RPMI7951 (cell line): Measurements from ENCODE around the gene DNM1. TPM values are rescaled to one million over a fixed set of nuclear protein-coding genes. Genes with fewer than 3 reads are reported as not detected.
A peak's percentile ranks its signal among the peaks of the same experiment; 100 is the strongest.

Experiments
- DNase-seq: peaks from one replicate; pipeline ENCODE4 v3.0.0-alpha.2; 2012; ENCODE audit warnings: low read depth
- total RNA-seq: library from RNA; depleted of rRNA; stranded (reverse); fragments of >200 nt; shearing (Covaris generic); gene quantifications from 2 replicates; pipeline ENCODE4 v1.2.3, GENCODE V29; 2014

The DNM1 gene
- total RNA-seq, 1 experiment from 2014 or later, result 16.1 TPM

DNA sequence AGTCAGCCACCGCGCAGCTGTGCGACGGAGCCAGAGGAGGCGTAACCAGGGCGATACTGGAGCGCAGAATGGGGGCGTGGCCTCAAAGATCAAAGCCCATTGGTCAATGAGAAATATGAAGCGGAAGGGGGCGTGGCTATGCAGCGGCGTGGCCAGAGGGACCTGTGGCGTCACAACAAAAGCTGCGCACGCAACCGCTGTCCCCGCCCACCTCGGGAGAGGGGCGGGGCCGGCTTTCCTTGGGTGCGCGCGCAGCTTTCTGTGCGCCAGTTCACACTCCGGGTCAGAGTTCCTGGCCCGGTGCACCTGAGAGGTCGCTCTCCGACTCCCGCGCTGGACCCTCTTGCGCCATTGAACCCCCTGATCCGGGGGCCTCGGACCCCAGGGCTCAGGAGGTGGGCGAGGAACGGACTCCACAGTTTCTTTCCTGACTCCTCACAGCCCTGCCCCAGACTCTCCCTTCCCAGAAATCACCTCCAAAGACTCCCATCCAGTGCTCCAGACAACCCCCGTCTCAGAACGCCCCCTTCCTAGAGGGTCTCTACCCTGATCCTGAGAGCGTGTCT, 72.9 kb downstream of the DNM1 start, which contains the start of gene SWI5:
SWI5 (plus strand) TSS at position 269 of the 566 bp plus-strand sequence.
- peak; percentile 96 for DNase-seq

DNA sequence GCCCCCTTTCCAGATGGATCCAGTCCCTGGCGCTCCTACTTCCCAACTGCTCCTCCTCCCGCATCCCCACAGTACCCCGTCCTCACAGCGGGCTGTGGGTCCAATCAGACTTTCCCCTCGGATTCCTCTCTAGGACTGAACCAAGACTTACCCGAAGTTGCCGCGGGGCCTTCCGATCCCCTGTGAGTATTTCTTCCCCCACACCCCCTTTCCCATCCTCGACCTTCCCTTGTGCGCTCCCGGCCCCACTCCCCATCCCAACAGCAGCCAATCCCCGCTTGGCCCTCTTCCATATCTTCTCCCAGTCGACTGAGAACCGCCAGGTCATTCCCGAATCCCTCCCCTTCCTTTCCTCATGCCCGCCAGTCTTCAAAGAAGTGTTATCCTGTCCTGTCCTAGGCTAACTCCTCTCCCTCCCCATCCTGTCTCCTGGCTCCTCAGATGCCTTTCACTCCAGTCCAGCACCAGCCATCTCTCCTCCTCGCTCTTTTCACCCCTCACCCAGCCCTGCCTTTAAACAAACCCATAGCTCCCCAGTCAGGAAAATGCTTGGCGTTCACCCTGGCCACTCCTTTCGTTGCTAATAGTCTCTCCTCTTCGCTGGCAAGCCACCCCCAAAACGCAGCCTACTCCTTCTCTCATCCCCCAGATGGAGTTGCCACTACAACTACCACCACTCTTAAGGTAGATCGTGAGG, 73.5 kb downstream of the DNM1 start:
- peak; percentile 31 for DNase-seq

DNA sequence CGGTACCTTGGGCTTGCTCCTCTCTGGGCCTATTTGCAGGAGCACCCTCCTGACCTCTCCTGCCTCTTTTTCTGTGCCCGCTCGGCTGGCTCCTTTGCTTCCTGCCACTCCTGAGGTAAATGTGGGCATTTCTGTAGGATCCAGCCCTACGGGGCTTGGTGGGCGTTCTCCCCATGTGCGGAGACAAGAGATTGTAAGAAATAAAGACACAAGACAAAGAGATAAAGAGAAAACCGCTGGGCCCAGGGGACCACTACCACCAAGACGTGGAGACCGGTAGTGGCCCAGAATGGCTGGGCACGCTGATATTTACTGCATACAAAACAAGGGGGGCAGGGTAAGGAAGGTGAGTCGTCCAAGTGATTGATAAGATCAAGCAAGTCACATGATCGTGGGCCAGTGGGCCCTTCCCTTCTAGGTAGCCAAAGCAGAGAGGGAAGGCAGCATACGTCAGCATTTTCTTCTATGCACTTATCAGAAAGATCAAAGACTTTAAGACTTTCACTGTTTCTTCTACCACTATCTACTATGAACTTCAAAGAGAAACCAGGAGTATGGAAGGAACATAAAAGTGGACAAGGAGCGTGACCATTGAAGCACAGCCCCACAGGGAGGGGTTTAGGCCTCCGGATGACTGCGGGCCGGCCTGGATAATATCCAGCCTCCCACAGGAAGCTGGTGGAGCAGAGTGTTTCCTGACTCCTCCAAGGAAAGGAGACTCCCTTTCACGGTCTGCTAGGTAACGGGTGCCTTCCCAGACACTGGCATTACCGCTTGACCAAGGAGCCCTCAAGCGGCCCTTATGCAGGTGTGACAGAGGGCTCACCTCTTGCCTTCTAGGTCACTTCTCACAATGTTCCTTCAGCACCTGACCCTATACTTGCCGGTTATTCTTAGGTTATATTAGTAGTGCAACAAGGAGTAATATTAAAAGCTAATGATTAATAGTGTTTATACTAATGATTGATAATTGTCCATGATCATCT, 76.2 kb downstream of the DNM1 start:
- DNase-seq, result peak; percentile 61

DNA sequence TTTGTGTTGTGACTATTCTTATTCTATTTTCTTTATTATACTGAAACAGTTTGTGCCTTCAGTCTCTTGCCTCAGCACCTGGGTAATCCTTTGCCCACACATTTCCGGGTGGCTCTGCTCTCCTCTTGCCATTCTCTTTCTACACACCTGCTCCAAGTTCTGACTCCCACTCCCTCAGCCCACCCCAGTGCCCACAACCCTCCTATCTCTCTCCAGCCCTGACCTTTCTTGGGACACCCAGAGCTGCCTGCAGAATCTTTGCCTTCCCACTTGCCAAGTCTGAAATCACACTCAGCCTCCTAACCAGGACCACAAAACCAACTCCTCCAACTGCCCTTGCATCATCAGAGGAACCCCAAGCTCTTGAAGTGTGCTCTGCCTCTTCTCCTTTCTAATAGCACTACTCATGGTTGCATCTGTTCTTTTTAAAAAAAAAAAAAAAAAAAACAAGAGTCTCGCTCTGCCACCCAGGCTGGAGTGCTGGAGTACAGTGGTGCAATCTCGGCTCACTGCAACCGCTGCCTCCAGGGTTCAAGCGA, 77.0 kb downstream of the DNM1 start:
- DNase-seq, result no peak

DNA sequence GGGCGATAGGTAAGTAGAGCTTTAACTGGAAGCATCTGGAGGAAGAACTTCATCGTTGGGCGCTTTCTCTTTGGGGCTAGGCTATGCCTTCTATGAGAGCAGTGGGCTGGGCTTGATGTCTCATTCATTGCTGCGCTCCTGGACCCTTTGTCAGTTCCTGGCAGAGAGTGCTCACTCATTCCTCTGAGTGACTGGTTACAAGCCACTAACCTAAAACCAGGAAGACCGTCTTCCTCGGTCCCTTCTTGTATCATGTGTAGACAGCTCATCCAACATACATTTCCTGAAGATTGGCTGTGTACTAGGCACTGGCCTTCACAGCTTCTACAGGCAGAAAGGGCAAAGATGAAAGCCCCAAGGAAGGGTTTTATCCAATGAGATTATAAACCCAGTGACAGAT, 79.3 kb downstream of the DNM1 start:
- no peak for DNase-seq

DNA sequence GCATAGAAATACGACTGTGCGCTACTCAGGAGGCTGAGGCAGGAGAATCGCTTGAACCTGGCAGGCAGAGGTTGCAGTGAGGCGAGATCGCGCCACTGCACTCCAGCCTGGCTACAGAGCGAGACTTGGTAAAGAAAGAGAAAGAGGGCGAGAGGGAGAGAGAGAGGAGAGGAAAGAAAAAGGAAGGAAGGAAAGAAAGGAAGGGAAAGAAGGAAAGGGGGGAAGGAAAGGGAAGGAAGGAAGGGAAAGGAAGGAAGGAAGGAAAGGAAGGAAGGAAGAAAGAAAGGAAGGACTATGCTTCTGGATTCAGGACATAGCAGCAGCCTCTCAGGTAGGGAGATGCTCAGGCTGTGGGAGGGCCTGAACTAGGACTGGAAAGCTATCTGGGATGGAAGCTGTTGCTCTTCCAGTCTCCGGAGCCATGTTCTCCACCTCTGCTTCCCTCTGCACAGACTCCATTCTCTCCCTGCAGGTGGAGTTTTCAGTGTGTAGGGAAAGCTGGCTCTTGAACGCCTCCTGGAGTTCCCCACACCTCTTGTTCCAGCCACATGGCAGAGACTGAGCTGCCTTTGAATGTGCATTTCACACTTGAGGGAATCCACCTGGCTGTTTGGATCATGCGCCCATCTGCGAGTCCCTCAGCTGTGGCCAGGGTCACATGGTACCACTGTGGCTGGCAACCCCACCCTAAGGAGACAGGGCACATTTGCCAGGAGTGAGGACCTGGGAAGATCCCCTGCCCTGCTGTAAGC, 82.0 kb downstream of the DNM1 start:
- no peak for DNase-seq

DNA sequence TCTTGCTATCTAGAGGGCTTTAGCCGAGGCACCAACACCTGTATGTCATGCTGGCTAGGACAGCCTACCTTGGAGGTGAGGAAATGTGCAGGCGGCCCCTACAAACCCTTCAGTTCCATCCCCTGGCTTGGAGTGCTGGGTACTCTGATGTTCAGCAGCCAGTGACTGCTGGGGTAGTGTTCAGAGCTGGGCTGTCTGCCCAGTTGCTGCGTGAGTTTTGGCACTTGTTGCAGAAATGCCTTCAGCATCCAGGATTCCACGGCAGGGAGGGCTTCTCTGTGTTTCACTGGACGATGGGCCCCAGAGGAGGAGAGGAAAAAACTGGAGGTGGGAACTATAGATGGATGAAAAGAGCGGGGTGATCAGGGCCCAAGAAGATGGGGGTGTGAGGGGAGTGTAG, 83.3 kb downstream of the DNM1 start:
- no peak for DNase-seq

DNA sequence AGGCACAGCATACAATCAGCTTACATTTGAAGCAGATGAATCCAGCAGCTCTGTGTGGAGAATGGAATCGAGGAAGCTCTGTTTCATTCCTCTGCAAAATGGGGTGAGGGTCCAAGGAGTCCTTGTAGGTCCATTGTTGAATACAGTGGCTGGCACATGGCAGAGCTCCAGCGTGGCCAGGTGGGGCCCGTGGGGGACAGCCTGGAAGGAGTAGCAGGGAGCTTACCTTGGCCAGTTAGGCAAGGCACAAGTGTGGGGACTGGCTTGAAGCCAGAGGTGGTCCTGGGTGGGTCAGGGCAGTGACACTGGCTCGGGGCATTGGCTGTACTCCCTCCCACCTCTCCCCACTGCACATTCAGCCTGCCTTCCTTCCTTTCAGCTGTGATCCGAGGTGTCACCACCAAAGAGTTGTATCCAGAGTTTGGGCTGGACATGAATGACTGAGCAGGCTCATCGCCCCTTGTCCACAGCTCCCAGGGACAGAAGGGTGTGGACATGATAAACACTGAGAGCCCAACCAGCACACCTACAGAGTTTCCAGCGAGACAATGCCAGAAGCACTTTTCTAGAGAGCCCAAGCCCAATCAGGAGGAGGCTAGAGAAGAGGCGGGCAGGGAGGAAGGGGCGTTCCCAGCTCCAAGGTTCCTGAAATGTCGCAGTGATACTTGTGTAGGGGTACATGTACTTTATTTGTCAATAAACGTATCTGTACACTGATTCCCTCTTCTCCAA, 85.3 kb downstream of the DNM1 start:
- DNase-seq, result no peak

DNA sequence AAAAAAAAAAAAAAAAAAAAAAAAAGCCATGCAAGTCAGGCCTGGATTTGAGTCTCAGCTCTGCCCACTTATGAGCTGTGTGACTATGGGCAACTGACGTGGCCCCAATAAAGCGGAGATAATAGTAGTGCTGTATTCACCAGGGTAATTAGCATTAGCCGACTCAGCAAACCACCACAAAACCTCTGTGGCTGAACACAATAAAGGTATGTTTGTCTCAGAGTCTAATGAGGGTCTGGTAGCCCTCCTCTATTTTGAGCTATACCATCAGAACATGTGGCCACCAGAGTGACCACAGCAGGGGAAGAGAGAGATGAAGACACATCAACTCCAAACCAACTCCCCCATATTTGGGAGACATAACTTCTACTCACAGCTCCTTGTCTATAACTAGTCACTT, 88.8 kb downstream of the DNM1 start:
- no peak for DNase-seq

DNA sequence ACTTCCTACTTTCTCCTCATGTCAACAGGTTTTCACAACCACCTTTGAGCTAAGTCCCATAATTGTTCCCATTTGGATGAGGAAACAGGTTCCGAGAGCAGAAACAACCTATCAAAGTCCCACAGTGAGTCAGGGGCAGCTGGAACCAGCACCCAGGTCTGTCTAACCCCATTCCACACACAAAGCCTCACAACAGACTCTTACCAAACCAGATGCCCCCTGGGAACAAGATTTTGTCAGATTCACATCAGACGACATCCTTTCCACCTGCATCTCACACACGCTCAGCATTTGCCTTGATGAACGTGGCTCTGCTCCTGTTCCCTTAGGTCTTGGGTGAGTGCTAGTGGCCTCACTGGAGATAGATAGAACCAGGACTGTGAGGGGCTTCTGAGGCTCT, 89.9 kb downstream of the DNM1 start:
- DNase-seq, result no peak

DNA sequence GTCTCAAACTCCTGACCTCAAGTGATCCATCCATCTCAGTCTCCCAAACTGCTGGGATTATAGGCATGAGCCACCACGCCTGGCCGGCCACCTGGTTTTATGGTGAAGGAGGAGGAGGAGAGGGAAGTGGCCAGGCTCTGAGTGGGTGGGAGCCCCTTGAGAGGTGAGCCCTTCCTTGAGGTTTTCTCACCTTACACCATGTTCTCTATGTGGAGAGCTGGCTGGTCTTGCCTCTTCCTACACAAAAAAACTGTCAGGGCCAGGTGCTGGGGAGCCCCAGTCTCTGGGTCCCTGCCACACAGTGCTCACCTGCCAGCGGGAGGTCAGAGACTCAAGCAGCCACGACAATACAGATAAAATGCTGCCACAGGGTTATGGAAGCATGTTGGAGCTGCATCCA, 91.0 kb downstream of the DNM1 start:
- no peak for DNase-seq

DNA sequence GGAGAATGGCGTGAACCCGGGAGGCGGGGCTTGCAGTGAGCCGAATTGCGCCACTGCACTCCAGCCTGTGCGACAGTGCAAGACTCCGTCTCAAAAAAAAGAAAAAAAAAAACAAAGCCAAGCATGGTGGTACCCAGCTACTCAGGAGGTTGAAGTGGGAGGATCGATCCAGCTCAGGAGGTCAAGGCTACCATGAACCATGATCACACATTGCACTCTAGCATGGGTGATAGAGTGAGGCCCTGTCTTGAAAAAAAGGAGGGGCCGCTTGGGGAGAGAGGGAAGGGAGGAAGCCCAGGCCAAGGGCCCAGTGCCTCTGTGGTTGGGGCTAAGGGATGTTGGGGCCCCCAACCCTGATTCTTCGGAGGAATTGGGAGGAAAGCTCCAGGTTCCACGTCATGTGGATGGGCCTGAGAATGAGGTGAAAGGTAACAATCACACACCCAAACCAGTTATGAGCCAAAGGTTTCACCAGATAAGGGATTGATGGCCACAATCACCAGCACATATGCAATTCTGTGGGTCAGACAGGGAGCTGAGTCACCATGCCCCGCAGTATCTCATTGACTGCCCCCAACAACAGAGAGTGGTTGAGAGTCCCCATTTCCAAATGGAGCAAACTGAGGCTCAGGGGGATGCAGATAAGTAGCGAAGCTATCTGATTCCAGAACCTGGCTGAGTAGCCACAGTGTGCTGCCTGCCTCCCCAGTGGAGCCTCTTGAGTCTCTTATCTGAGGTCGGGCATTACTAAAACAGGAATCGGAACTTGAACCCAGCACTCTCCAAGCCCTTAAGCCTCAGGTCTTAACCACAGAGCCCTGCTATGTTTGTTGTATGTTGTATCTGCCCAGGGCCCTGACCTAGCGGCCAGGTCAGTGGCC, 93.4 kb downstream of the DNM1 start:
- DNase-seq, result peak; percentile 29

DNA sequence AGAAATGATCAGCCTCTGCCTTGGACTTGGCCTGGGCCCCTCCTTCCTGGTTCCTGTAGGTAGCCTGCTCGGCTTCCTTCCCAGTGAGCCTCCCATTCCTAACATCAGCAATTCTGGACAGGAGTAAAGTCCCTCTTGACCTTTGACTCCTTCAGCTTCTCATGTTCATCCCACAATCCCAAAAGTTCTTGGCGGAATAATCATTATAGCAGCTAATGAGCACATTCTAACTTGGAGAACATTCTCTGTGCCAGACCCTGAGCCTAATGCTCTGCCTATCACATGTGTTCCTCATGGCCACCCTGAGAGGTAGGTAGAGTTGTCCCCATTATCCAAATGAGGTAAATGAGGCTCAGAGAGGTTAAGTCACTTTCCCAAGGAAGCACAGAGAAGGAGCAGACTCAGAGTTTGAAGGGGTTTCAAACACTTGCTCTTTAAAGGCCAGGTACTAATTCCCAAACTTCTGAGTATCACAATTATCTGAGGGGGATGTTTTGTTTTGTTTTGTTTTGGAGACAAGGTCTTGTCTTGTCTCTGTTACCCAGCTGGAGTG, 94.1 kb downstream of the DNM1 start:
- no peak for DNase-seq

DNA sequence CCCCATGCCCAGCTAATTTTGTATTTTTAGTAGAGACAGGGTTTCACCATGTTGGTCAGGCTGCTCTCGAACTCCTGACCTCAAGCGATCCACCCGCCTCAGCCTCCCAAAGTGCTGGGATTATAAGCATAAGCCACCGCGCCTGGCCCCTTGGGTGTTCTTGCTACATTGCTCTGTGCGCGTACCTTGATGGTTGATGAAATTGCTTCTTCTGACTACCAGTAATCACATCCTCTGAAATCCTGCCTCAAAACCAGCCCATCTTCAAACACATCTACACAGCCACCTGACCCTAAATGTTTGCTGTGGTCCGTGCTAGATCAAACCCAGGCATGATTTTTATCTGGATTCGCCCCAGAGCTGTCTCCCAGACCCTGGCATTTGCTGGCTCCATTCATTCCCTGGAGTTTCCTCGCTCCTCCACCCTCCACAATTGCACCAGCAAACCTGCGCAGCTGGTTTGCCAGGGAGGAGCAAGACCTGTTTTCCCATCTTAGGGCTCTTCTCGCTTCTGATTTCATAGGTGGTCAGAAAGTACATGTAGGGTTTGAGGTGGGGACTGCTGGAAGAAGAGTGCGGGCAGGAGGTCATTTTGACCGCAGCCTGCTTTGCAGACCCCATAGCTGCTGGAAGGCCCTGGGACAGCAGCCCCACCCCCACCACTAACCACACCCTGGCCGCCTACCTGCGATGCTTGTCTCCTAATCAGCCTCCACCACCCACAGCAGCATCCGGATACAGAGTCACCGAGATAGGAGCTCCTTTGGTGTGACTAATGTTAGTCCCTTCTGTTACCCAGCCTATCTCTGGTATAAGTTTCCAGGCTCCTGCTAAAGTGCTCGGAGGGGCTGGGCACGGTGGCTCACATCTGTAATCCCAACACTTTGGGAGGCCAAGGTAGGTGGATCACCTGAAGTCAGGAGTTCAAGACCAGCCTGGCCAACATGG, 95.6 kb downstream of the DNM1 start:
- DNase-seq, result no peak

DNA sequence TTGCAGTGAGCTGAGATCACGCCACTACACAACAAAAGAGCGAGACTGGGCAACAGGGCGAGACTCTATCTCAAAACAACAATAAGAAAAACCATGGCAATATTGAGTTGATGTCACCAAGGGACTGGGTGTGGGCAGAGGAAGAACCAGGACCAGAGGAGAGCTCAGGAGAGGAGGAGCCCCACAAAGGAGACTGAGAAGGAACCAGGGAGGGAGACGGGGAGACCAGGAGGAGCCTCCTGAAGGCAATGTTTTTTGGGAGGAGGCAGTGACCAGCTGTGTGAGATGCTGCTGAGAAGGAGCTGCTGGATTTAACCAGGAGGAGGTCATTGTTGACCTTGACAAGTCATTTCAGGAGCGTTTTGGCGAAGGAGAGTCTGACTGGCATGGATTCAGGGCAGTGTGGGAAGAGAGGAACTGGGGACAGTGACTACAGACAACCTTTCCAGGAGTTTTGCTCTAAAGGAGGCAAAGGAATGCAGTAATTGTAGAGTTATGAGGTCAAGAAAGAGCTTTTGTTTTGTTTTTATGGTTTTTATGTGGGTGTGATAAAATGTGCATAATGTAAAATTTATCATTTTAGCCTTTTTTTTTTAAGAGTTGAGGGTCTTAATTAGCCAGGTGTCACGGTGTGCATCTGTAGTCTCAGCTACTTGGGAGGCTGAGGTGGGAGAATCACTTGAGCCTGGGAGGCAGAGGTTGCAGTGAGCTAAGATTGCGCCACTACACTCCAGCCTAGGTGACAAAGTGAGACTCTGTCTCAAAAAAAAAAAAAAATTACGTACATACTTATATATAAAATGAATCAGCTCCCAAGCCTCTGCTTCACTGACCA, 101.2 kb downstream of the DNM1 start:
- DNase-seq, result no peak
